Measurements from ENCODE around the gene RPP40.

- TF ChIP-seq CEBPB (tag; IDR thresholded peaks at IDR 0.05) = no peak
- no peak for TF ChIP-seq ATF3 (IDR thresholded peaks at IDR 0.05)
- TF ChIP-seq ATF3 (CRISPR knock-in tag; conservative IDR thresholded peaks at IDR 0.05) = no peak
- TF ChIP-seq ATF2 (CRISPR knock-in tag; IDR thresholded peaks at IDR 0.05) = no peak
- TF ChIP-seq MEIS2 (IDR thresholded peaks at IDR 0.05; ENCODE audit: partially characterized antibody) = no peak
- TF ChIP-seq CTCF (IDR thresholded peaks at IDR 0.05 in 2 of 3, conservative IDR thresholded peaks at IDR 0.05 in 1 of 3; ENCODE audit: insufficient read depth in 2 of 3, low read depth in 1 of 3, low read length in 3 of 3) = no peak
- no peak for TF ChIP-seq ETS1 (conservative IDR thresholded peaks at IDR 0.05; ENCODE audit: control insufficient read depth, low read depth, low read length)
- TF ChIP-seq SMARCB1 (IDR thresholded peaks at IDR 0.05; ENCODE audit: insufficient read length, low read depth) = no peak
- no peak for TF ChIP-seq KLF1 (tag; IDR thresholded peaks at IDR 0.05)
- no peak for TF ChIP-seq ZNF24 (IDR thresholded peaks at IDR 0.05)
- TF ChIP-seq FOXP4 (CRISPR knock-in tag; IDR thresholded peaks at IDR 0.05; ENCODE audit: borderline replicate concordance) = no peak
- no peak for TF ChIP-seq EGR1 (conservative IDR thresholded peaks at IDR 0.05)
- TF ChIP-seq NR3C1 (CRISPR knock-in tag; IDR thresholded peaks at IDR 0.05) = no peak
- no peak for TF ChIP-seq FOSL1 (tag; conservative IDR thresholded peaks at IDR 0.05)
Measured at GRCh38 chr6:5012519-5012918, 8.7 kb upstream of the RPP40 start.

Measured in K562 (cell line).